Activated T-cell treated with anti-CD3 and anti-CD28 coated beads, Interleukin-2, amount 50 U/mL, for 72 hours (primary cell): ENCODE data around the gene MAPK7. TPM values are rescaled to one million over a fixed set of nuclear protein-coding genes. Genes with fewer than 3 reads are reported as not detected.

Source experiments
- ATAC-seq, 2 donors: fragments of 150-1000 bp; cut with Tn5 transposase; replicated peaks in 1 of 2; 2 replicates each; pipeline ENCODE4 v1.10.0; 2021; ENCODE audit warnings: moderate library complexity in 2 of 2, mild to moderate bottlenecking in 1 of 2
- DNase-seq, 2 donors: peaks; one replicate each; pipeline ENCODE4 v3.0.0; 2021 to 2022; ENCODE audit warnings: mixed read lengths in 1 of 2
- H3K27ac Mint-ChIP-seq: one replicate; pipeline ENCODE4 v1.8.0; 2022; ENCODE audit warnings: mild to moderate bottlenecking, moderate library complexity, mixed read lengths
- H3K27me3 Mint-ChIP-seq: one replicate; pipeline ENCODE4 v1.8.0; 2022; ENCODE audit warnings: low read depth, mixed read lengths
- H3K36me3 Mint-ChIP-seq, 2 donors: one replicate each; pipeline ENCODE4 v1.8.0; 2022; ENCODE audit warnings: mixed read lengths in 2 of 2, mild to moderate bottlenecking in 1 of 2; ENCODE audit not compliant: insufficient read depth in 2 of 2
- H3K4me1 Mint-ChIP-seq: one replicate; pipeline ENCODE4 v1.8.0; 2022; ENCODE audit warnings: low read depth, mixed read lengths
- H3K4me3 Mint-ChIP-seq, 2 donors: one replicate each; pipeline ENCODE4 v1.8.0; 2022; ENCODE audit warnings: mild to moderate bottlenecking in 2 of 2, mixed read lengths in 2 of 2, moderate library complexity in 2 of 2
- H3K9me3 Mint-ChIP-seq, 2 donors: one replicate each; pipeline ENCODE4 v1.8.0; 2022; ENCODE audit warnings: mixed read lengths in 2 of 2
- total RNA-seq, 2 donors: library from RNA; stranded (reverse); gene quantifications; one replicate each; pipeline ENCODE4 v1.2.3, GENCODE V29; 2022

Gene MAPK7
- total RNA-seq, 2 donors from 2014 or later = 13.6 to 16.7 TPM

GRCh38 chr17:19362277-19363113 lies 15.8 kb upstream of the MAPK7 start, which contains the start of gene B9D1:
Gene B9D1 (minus strand): TSS chr17:19362723. CDS start chr17:19362569, 154 bp downstream.
- Mint-ChIP-seq H3K36me3 (no peaks in the 10 kb centered on the region), H3K27ac (no peak within 1 kb of the TSS), H3K9me3 (no peaks in the 10 kb centered on the region), H3K27me3 (peaks cover 6% of the 10 kb centered on the region), H3K4me3 (peak within 1 kb of the TSS; percentile 87), H3K4me1 (peaks cover 9% of the 10 kb centered on the region)
- peak; percentile 87 to 88 for ATAC-seq
- peak; percentile 87 to 90 for DNase-seq

- no peak for DNase-seq
- H3K4me1 Mint-ChIP-seq = peaks cover 9% of the 10 kb centered on the region
- H3K27me3 Mint-ChIP-seq = peaks cover 6% of the 10 kb centered on the region
- peak overlapping the region; percentile 87 for H3K4me3 Mint-ChIP-seq
- H3K36me3 Mint-ChIP-seq = no peaks in the 10 kb centered on the region
- ATAC-seq = no peak
- H3K27ac Mint-ChIP-seq = no peak overlapping the region
- H3K9me3 Mint-ChIP-seq = no peaks in the 10 kb centered on the region
These were observed 15.2 kb upstream of the MAPK7 start for GRCh38 chr17:19363114-19363438.

- Mint-ChIP-seq H3K4me1 (peaks cover 9% of the 10 kb centered on the region), H3K9me3 (no peaks in the 10 kb centered on the region), H3K36me3 (no peaks in the 10 kb centered on the region), H3K27ac (no peak overlapping the region), H3K27me3 (peaks cover 6% of the 10 kb centered on the region), H3K4me3 (no peak overlapping the region)
- ATAC-seq (no peak), DNase-seq (no peak)
These were observed 14.8 kb upstream of the MAPK7 start for GRCh38 chr17:19363460-19364035.

- ATAC-seq (no peak), DNase-seq (no peak)
- no peaks in the 10 kb centered on the region for H3K36me3 Mint-ChIP-seq
- H3K27ac Mint-ChIP-seq = no peak overlapping the region
- no peaks in the 10 kb centered on the region for H3K9me3 Mint-ChIP-seq
- no peak overlapping the region for H3K4me3 Mint-ChIP-seq
- H3K27me3 Mint-ChIP-seq = peaks cover 6% of the 10 kb centered on the region
- H3K4me1 Mint-ChIP-seq = peaks cover 12% of the 10 kb centered on the region
These were observed 13.4 kb upstream of the MAPK7 start for GRCh38 chr17:19364699-19365498.

GRCh38 chr17:19365499-19365817 lies 12.8 kb upstream of the MAPK7 start:
- DNase-seq (no peak), ATAC-seq (no peak)
- no peaks in the 10 kb centered on the region for H3K9me3 Mint-ChIP-seq
- peaks cover 6% of the 10 kb centered on the region for H3K27me3 Mint-ChIP-seq
- no peak overlapping the region for H3K27ac Mint-ChIP-seq
- peaks cover 17% of the 10 kb centered on the region for H3K4me1 Mint-ChIP-seq
- no peaks in the 10 kb centered on the region for H3K36me3 Mint-ChIP-seq
- no peak overlapping the region for H3K4me3 Mint-ChIP-seq

GRCh38 chr17:19365833-19366636 lies 12.3 kb upstream of the MAPK7 start:
- peaks cover 23% of the 10 kb centered on the region for H3K4me1 Mint-ChIP-seq
- ATAC-seq = no peak

GRCh38 chr17:19366637-19366972 lies 11.7 kb upstream of the MAPK7 start:
- no peaks in the 10 kb centered on the region for H3K27me3 Mint-ChIP-seq
- H3K36me3 Mint-ChIP-seq = no peaks in the 10 kb centered on the region
- no peaks in the 10 kb centered on the region for H3K9me3 Mint-ChIP-seq
- ATAC-seq = no peak
- no peak for DNase-seq
- no peak overlapping the region for H3K27ac Mint-ChIP-seq
- H3K4me1 Mint-ChIP-seq = peaks cover 22% of the 10 kb centered on the region
- H3K4me3 Mint-ChIP-seq = no peak overlapping the region

More at GRCh38 chr17:19365833-19366636, 12.3 kb upstream of the MAPK7 start:
- H3K36me3 Mint-ChIP-seq = no peaks in the 10 kb centered on the region
- H3K27me3 Mint-ChIP-seq = peaks cover 6% of the 10 kb centered on the region
- H3K27ac Mint-ChIP-seq = no peak overlapping the region
- H3K9me3 Mint-ChIP-seq = no peaks in the 10 kb centered on the region
- no peak overlapping the region for H3K4me3 Mint-ChIP-seq
- DNase-seq = no peak

GRCh38 chr17:19368229-19368628 lies 10.1 kb upstream of the MAPK7 start:
- DNase-seq = no peak
- no peaks in the 10 kb centered on the region for H3K27me3 Mint-ChIP-seq
- H3K36me3 Mint-ChIP-seq = no peaks in the 10 kb centered on the region
- no peak for ATAC-seq
- H3K4me3 Mint-ChIP-seq = no peak overlapping the region
- peaks cover 17% of the 10 kb centered on the region for H3K4me1 Mint-ChIP-seq
- no peak overlapping the region for H3K27ac Mint-ChIP-seq
- no peaks in the 10 kb centered on the region for H3K9me3 Mint-ChIP-seq

- Mint-ChIP-seq H3K4me3 (no peak overlapping the region), H3K9me3 (no peaks in the 10 kb centered on the region), H3K27me3 (no peaks in the 10 kb centered on the region), H3K36me3 (no peaks in the 10 kb centered on the region), H3K27ac (no peak overlapping the region), H3K4me1 (peaks cover 22% of the 10 kb centered on the region)
- ATAC-seq = no peak
- DNase-seq = no peak
These were observed 9.1 kb upstream of the MAPK7 start for GRCh38 chr17:19369107-19369778.

- no peak for DNase-seq
- peak overlapping the region; percentile 32 for H3K27ac Mint-ChIP-seq
- H3K36me3 Mint-ChIP-seq = no peaks in the 10 kb centered on the region
- ATAC-seq = peak in 1 of 2 donors; percentile 66
- H3K4me3 Mint-ChIP-seq = peak overlapping the region; percentile 42 to 68
- H3K9me3 Mint-ChIP-seq = no peaks in the 10 kb centered on the region
- H3K4me1 Mint-ChIP-seq = peaks cover 22% of the 10 kb centered on the region
- no peaks in the 10 kb centered on the region for H3K27me3 Mint-ChIP-seq
These were observed 8.3 kb upstream of the MAPK7 start for GRCh38 chr17:19369846-19370492.

- Mint-ChIP-seq H3K4me1 (peaks cover 22% of the 10 kb centered on the region), H3K4me3 (peak overlapping the region; percentile 42 to 68), H3K27ac (no peak overlapping the region), H3K9me3 (no peaks in the 10 kb centered on the region), H3K36me3 (no peaks in the 10 kb centered on the region), H3K27me3 (no peaks in the 10 kb centered on the region)
- ATAC-seq (peak; percentile 25 to 47), DNase-seq (no peak)
These were observed 7.8 kb upstream of the MAPK7 start for GRCh38 chr17:19370493-19370960.
